RWPE1 (cell line): ENCODE results near the gene ATP6V1E1.

Experiments used
- CTCF ChIA-PET: fragments of 350-600 bp; sonication (Branson Sonifier 250); formaldehyde crosslinking; extraction: SDS; loops from one replicate; lab custom pipeline; 2021; lab: Yijun Ruan, JAX
- POLR2A ChIA-PET: fragments of 400-600 bp; formaldehyde crosslinking; extraction: SDS; loops from one replicate; lab custom pipeline; 2020; ENCODE audit warnings: antibody characterized with exemption; ENCODE audit not compliant: low non-redundant PET; lab: Yijun Ruan, JAX
- DNase-seq: peaks from one replicate; pipeline ENCODE4 v3.0.0; 2012; ENCODE audit warnings: low spot score
- H3K27ac ChIP-seq: fragments of 450-650 bp; 2 replicates; pipeline ENCODE4 v1.5.1; 2017
- CTCF ChIP-seq: fragments of 450-650 bp; conservative IDR thresholded peaks from 2 replicates; pipeline ENCODE4 v1.5.1; 2017; ENCODE audit warnings: low read depth, mild to moderate bottlenecking

The ATP6V1E1 gene

DNA sequence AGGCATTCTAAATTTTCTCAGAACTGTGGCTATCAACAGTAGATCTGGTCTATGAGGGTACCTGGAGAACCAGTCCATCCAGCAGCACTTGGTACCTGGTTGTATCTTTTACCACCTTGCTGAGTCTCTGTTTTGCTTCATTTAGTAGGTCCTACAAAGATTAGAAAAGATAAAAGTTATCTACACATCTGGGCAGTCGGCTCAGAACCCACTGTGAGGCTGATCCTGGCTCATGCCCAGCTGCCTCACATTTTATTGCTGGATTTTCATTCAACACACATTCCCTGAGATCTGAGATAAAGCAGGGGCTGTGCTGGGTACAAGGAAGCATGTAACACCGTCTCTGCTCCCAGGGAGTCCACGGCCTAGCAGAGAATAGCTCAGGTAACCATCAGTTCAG is 27.5 kb downstream of the ATP6V1E1 start:
- ChIA-PET CTCF (interaction anchor here (0.6 kb wide), 1 partner anchor 9 kb away, joined by 3 read pairs; no protein-coding TSS in a partner anchor), POLR2A (interaction anchor here (0.9 kb wide), 1 partner anchor 21 kb away, joined by 3 read pairs; no protein-coding TSS in a partner anchor)
- DNase-seq, result no peak
- no peak for TF ChIP-seq CTCF
- H3K27ac ChIP-seq, result no peak overlapping the region

DNA sequence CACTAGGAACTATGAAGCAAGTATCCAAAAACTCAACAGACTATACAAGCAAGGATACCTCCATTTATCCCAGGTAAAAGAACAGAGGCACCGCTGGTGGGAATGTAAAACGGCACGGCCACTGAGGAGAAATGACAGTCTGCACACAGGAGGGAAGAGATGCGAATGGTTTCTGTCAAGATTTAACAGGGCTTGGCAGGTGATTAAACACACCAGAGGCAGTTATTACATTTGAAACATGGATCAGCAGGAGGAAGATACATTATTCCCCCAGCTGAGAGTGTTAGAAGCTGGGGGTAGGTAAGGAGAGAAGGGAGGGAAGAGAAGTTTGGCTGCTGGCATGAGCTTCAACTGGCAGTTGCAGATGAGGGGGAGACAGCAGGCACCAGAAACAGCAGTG is 30.2 kb downstream of the ATP6V1E1 start:
- no peak overlapping the region for H3K27ac ChIP-seq
- TF ChIP-seq CTCF, result no peak
- POLR2A ChIA-PET, result no interaction called here
- CTCF ChIA-PET, result no interaction called here
- DNase-seq, result no peak

DNA sequence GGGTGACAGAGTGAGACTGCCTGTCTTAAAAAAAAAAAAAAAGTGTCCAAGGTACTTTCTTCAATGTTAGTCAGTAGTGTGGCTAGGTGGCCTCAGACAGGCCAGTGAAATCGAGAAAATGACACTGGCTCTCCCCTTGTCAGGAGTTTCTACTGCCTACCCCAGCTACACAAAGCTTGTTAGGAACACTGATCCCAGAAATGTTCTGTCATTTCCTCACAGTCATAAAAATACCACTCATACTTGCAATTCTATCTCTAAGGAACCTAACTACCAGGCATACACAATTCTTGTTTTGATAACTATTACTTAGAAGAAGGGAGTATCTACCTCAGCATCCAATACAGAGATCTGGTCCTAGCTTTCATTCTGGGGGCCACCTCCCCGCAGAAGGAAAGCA is 31.3 kb downstream of the ATP6V1E1 start:
- DNase-seq, result no peak
- no peak overlapping the region for H3K27ac ChIP-seq
- POLR2A ChIA-PET, result no interaction called here
- TF ChIP-seq CTCF, result no peak
- CTCF ChIA-PET, result no interaction called here

DNA sequence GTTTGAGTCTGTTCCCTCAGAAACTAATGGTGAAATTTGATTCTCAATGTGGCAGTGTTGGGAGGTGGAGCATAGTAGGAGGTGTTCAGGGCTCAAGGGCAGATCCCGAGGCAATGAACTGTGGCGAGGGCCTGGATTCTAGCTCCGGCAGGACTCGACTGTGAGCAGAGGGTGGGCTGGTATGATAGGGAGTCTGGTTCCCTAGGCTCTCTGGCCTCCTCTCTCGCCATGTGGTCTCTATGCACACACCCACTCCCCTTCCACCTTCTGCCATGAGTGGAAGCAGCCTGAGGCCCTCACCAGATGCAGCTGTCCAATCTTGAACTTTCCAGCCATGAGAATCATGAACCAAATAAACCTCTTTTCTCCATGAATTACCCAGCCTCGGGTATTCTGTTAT is 32.3 kb downstream of the ATP6V1E1 start:
- no peak for TF ChIP-seq CTCF
- no peak for DNase-seq
- POLR2A ChIA-PET, result no interaction called here
- CTCF ChIA-PET, result no interaction called here
- H3K27ac ChIP-seq, result no peak overlapping the region

GRCh38 chr22:17592201-17592600 is 36.3 kb downstream of the ATP6V1E1 start:
- CTCF ChIA-PET, result interaction anchor here (0.6 to 0.7 kb wide), 2 partner anchors 9 to 28 kb away, joined by 3 to 4 read pairs; no protein-coding TSS in a partner anchor

GRCh38 chr22:17590586-17590985 is 38.0 kb downstream of the ATP6V1E1 start:
- no peak for TF ChIP-seq CTCF
- no peak for DNase-seq
- H3K27ac ChIP-seq, result peak overlapping the region; percentile 30; the same call in 1 of the 2 replicates
- ChIA-PET POLR2A (no interaction called here), CTCF (no interaction called here)

More at GRCh38 chr22:17592201-17592600, 36.3 kb downstream of the ATP6V1E1 start:
- H3K27ac ChIP-seq, result no peak overlapping the region
- TF ChIP-seq CTCF, result no peak
- POLR2A ChIA-PET, result no interaction called here
- DNase-seq, result no peak
